GM12874 (cell line): ENCODE data around the gene AEBP1.

Experiments
- TF ChIP-seq, protein P1 (sequence below): IDR thresholded peaks from 2 replicates; pipeline ENCODE4 v1.5.1; 2011; ENCODE audit warnings: low read depth, mild to moderate bottlenecking, control low read depth, low read length, moderate library complexity; ENCODE audit not compliant: insufficient read depth

AEBP1 gene

DNA sequence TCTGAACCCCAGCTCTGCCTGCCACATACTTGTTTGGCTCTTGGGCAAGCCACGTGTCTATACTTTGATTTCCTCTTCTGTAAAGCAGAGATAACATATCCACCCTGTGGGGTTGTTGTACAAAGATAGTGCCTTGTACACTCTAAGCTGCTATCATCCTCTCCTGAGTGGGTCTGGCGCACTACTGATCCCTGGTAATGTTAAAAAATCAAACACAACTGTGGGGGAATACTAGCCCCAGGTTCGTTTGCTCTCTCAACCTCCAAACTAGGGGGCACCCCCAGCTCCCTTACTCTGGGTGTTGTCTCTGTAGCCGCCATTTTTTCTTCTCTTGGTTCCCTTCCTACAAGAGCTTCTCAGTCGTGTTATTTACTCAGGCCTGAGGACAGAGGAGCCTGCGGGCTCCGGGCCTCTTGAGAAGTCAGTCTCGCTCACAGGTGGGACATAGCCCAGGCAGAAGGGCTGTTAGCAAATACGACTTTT lies 22.8 kb upstream of the AEBP1 start:
- TF ChIP-seq, protein P1, sequence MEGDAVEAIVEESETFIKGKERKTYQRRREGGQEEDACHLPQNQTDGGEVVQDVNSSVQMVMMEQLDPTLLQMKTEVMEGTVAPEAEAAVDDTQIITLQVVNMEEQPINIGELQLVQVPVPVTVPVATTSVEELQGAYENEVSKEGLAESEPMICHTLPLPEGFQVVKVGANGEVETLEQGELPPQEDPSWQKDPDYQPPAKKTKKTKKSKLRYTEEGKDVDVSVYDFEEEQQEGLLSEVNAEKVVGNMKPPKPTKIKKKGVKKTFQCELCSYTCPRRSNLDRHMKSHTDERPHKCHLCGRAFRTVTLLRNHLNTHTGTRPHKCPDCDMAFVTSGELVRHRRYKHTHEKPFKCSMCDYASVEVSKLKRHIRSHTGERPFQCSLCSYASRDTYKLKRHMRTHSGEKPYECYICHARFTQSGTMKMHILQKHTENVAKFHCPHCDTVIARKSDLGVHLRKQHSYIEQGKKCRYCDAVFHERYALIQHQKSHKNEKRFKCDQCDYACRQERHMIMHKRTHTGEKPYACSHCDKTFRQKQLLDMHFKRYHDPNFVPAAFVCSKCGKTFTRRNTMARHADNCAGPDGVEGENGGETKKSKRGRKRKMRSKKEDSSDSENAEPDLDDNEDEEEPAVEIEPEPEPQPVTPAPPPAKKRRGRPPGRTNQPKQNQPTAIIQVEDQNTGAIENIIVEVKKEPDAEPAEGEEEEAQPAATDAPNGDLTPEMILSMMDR: no peak

DNA sequence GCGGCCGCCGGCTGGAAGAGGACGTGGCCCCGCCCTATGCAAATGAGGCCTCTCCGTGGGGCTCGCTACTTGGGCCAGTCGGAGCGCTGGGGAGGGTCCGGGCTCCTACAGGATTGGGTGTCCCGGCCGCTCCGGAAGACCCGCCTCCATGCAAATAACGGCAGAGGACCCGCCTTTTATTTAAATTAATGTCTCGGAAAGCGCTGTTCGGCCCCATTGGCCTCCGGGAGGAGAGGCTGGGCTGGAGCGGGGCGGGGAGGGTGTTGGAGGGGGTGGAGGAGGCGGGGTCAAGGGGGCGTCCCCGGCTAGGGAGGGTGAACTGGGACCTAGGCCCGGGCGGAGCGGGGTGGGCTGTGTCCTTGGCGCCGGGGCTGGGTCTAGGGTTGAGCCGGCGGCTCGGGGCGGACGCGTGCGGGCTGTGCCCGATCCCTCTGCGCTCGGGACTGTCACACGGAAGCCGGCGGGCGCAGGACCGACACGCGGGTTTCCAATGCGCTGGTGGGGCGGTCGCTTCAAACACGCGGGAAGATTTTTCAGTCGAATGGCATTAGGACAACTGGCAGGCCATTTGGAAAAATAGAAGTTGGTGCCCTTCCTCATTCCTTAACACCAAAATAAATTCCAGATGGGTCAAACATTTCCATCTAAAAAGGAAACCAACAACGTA lies 21.5 kb upstream of the AEBP1 start:
- TF ChIP-seq, protein P1: no peak

DNA sequence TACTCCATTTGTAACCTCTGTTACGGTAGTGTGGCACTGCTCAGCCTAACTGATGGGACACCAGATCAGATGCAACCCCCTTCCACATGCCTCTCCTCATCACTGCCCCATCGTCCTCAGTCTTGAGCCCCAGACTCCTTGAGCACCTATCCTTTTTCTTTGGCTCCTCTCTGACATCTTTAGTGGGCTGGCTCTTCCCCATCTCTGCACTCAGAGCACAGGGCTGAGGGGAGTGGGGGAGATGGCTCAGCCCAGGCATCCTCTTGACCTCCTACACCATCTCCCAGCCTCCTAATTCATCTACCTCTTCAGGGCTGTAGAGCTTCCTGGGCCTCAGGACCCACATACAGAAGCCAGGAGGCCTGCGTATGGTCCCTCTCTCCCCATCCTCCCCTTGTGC lies 20.3 kb upstream of the AEBP1 start:
- TF ChIP-seq, protein P1: no peak

DNA sequence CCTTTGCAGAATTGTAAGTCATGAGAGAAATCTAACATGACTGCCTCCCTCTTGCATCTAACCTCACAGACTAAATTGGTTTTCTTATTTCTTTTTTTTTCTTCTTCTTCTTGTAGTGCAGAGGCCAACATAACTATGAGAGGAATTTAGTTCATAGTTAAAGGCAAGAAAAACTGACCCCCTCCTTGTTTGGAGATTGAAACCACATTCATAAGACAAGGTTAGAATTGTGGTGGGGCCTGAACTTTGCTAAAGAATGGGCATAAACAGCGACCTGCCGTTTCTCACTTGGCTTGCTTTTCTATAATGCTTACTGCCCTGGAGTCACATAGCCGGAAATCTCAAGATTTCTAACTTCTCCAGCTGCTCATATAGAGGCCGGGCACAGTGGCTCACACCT lies 19.4 kb upstream of the AEBP1 start:
- TF ChIP-seq, protein P1: no peak

DNA sequence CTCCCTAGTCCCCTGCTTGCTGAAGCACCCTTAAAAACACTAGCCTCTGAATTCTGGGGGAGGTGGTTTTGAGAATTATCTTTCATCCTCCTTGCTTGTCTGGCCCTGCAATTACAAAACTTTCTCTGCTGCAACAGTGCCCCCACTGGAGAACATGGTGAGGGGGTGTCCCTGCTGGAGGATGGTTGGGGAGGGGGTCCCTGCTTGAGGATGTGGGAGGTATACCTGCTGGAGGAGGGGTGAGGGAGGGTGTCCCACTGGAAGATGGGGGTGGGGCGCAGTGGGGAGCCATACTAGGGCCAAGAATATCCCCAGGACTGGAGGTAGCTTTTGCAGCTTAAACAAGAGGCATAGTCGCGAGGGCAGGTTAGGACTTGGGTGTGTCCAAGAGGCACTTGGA lies 18.6 kb upstream of the AEBP1 start:
- TF ChIP-seq, protein P1: no peak; the same call in 1 of the 2 replicates

DNA sequence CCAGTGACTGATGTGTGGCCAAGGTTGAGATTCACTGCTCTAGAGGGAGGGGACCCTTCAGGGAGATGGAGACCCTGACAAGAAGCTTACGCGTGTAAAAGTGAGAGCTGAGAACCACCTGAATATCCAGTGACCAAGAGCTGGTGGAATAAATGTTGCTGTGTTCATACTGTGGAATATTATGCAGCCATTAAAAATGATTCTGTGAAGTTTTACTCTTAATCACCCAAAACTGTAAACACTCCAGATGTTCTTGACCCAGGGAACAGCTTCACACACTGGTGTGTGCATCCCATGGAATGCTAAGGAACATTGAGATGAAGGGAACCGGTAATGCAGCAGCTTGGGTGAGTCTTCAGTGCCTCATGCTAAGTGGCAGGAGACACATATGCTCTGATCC lies 17.5 kb upstream of the AEBP1 start:
- TF ChIP-seq, protein P1: no peak

DNA sequence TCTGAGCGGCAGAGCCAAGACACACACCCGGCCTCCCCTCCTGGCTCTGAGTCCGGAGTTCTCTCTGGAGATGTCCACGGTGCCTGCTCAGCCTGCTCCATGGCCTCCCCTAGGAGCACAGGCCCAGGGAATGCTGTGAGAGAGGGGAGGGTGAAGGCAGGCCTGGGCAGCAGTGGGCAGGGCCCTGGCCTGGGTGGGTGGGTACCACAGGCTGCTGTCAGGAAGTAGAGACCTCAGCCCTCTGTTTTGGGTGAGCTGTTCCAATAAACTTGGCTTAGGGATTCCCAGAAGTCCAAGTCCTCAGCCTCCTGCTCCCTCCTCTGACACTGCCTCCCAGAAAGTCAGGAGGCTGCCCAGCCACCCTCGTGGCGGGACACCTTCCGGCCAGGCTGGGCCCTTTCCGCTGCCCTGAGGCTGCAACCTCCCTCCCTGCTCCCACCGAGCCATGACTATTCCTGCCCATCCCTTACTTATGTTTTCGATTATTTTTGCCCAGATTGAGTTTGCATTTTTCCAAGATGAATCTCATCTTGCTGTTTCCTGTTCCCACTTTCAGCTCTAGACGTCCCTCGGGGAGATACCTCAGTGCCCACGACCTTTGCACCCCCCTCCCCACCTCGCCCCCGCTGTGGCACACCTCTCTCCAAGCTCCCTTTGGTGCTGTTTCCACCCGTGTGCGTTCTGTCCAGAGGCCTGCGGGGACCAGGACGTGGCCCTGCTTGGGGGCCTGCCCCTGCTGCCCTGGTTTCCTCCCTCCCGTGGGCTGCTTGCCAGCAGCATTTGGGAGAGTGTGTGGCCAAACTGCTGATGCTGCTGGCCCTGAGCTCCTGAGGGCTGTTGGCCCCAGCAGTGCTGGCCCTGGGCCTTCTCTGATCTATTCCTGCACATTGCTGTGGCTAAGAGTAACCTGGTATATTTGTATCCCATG lies 16.0 kb upstream of the AEBP1 start:
- TF ChIP-seq, protein P1: no peak
